Pancreas (tissue), 10 donors: ENCODE measurements around the gene AGBL4. TPM values are rescaled to one million over a fixed set of nuclear protein-coding genes. Genes with fewer than 3 reads are reported as not detected.

Source experiments
- ATAC-seq, 4 donors: fragments of 200-7000 bp; cut with Tn5 transposase; one replicate each; pipeline versions ENCODE4 v1.8.0 to v1.9.1; 2020; ENCODE audit warnings: mild to moderate bottlenecking in 4 of 4, moderate library complexity in 4 of 4
- DNase-seq, 6 donors: peaks; one replicate each; pipeline ENCODE4 v3.0.0-alpha.2; 2020
- FAIRE-seq: peaks from 2 replicates; lab custom pipeline; 2012; peaks lifted over from hg19 to GRCh38; lab: Jason Lieb, UNC
- H3K27ac ChIP-seq, 4 donors: fragments of 200-600 bp; sonication (generic); 1 replicate in 3 of 4; 2 replicates in 1 of 4; pipeline versions ENCODE4 v1.5.0 to v1.8.0; 2020
- H3K27me3 ChIP-seq, 4 donors: fragments of 200-600 bp; one replicate each; pipeline ENCODE4 v1.8.0; 2021
- H3K36me3 ChIP-seq, 3 donors: fragments of 200-600 bp; sonication (generic) in 1 of 3; one replicate each; pipeline versions ENCODE4 v1.5.0 to v1.8.0; 2020 to 2021
- H3K4me1 ChIP-seq, 3 donors: fragments of 200-600 bp; one replicate each; pipeline ENCODE4 v1.8.0; 2021
- H3K4me3 ChIP-seq, 4 donors: fragments of 200-600 bp; sonication (generic) in 2 of 4; one replicate each; pipeline versions ENCODE4 v1.5.0 to v1.8.0; 2020 to 2021
- H3K9me3 ChIP-seq, 4 donors: fragments of 200-600 bp; one replicate each; pipeline ENCODE4 v1.8.0; 2021
- CTCF ChIP-seq, 4 donors: fragments of 200-600 bp; sonication (generic) in 3 of 4; IDR thresholded peaks; one replicate each; pipeline versions ENCODE4 v1.5.0 to v1.8.0; 2021; ENCODE audit warnings: antibody characterized with exemption in 4 of 4
- WGBS, 2 donors: extraction: QIAGEN DNeasy Blood & Tissue Kit; methylation state at CpG; one replicate each; pipeline ENCODE4 v1.1.7; 2013; 5-methylcytosine and 5-hydroxymethylcytosine counted together
- intact Hi-C, 3 donors: fragments of 100-400 bp; cut with DNase I; formaldehyde crosslinking; loops; one replicate each; pipeline versions ENCODE4 v1.11.1 to v1.14.2; 2022
- polyA plus RNA-seq, 2 donors: library from polyadenylated mRNA; stranded (reverse); fragments of 200-250 nt; gene quantifications; one replicate each; pipeline ENCODE4 v1.2.3, GENCODE V29; 2013
- total RNA-seq, 6 donors: library from RNA; stranded (reverse); fragmentation: NEBNext Ultra II Directional in 4 of 6; extraction: Animal tissue kit (Norgen Biotek cat#: 25700) in 4 of 6; gene quantifications; one replicate each; pipeline versions ENCODE4 v1.2.1 to v1.2.4, GENCODE V29; 2021 to 2023
- donor health status: healthy with polysubstance abuse.
- donor health status: DM: no; HTN: no; CAD: no; lungs with moderate emphysema.
- donor health status: DM: no; HTN: no; CAD: no.
- donor health status: control.
- donor health status: control.
- donor health status: Bipolar disorder and iron deficiency.
- donor health status: DM: yes; HTN: yes; CAD: no.
- donor health status: DM: no; HTN: no; CAD: no.
- donor health status: DM: no; HTN: no; CAD: no.
- donor health status: DM: yes; HTN: yes; CAD: no.

AGBL4 gene
- total and polyA plus RNA-seq, 8 donors: 0.15 to 1.2 (median 0.59) TPM

GRCh38 chr1:48493970-48494769 lies 1529.6 kb downstream of the AGBL4 start:
- DNase-seq: no peak

GRCh38 chr1:48493041-48493440 lies 1530.7 kb downstream of the AGBL4 start:
- Histone ChIP-seq H3K9me3 (no peaks in the 10 kb centered on the region), H3K27me3 (no peaks in the 10 kb centered on the region), H3K36me3 (no peaks in the 10 kb centered on the region), H3K4me1 (no peaks in the 10 kb centered on the region), H3K27ac (no peak overlapping the region), H3K4me3 (no peak overlapping the region)
- FAIRE-seq: no peak
- 61 to 65% methylated on average over 5 of the region's 5 CpGs for WGBS, 2 donors
- no peak for DNase-seq
- ATAC-seq: no peak
- TF ChIP-seq CTCF (IDR thresholded peaks at IDR 0.05): no peak
- intact Hi-C loops: no loop called here

More at GRCh38 chr1:48493970-48494769, 1529.6 kb downstream of the AGBL4 start:
- H3K4me3 ChIP-seq: no peak overlapping the region
- no peak for FAIRE-seq
- WGBS, 2 donors: 67 to 70% methylated on average over 5 of the region's 5 CpGs
- no peaks in the 10 kb centered on the region for H3K27me3 ChIP-seq
- H3K27ac ChIP-seq: no peak overlapping the region
- peak in 3 of 4 donors; percentile 42 to 55 (median 43) for ATAC-seq
- H3K36me3 ChIP-seq: no peaks in the 10 kb centered on the region
- intact Hi-C loops: no loop called here
- TF ChIP-seq CTCF (IDR thresholded peaks at IDR 0.05): no peak
- no peaks in the 10 kb centered on the region for H3K4me1 ChIP-seq
- no peaks in the 10 kb centered on the region for H3K9me3 ChIP-seq

GRCh38 chr1:48492392-48492791 lies 1531.4 kb downstream of the AGBL4 start:
- DNase-seq (peak in 1 of 6 donors; percentile 36), ATAC-seq (peak in 3 of 4 donors; percentile 14 to 67 (median 58))

GRCh38 chr1:48488721-48489120 lies 1535.0 kb downstream of the AGBL4 start:
- Histone ChIP-seq H3K4me1 (no peaks in the 10 kb centered on the region), H3K27ac (no peak overlapping the region), H3K9me3 (no peaks in the 10 kb centered on the region), H3K36me3 (no peaks in the 10 kb centered on the region), H3K27me3 (no peaks in the 10 kb centered on the region), H3K4me3 (no peak overlapping the region)
- FAIRE-seq: no peak
- intact Hi-C loops: no loop called here
- WGBS, 2 donors: 57 to 74% methylated on average over 2 of the region's 2 CpGs
- no peak for ATAC-seq
- no peak for DNase-seq
- no peak for TF ChIP-seq CTCF (IDR thresholded peaks at IDR 0.05)

More at GRCh38 chr1:48492392-48492791, 1531.4 kb downstream of the AGBL4 start:
- no peaks in the 10 kb centered on the region for H3K9me3 ChIP-seq
- H3K4me1 ChIP-seq: no peaks in the 10 kb centered on the region
- H3K27ac ChIP-seq: no peak overlapping the region
- FAIRE-seq: no peak
- H3K36me3 ChIP-seq: no peaks in the 10 kb centered on the region
- no peak for TF ChIP-seq CTCF (IDR thresholded peaks at IDR 0.05)
- no peaks in the 10 kb centered on the region for H3K27me3 ChIP-seq
- H3K4me3 ChIP-seq: no peak overlapping the region
- intact Hi-C loops: no loop called here

Other genes with a start within 250 kb of the AGBL4 start
- 1 to 10 TPM in 4 of 6 donors, under 1 TPM in 2; 0.60 to 2.8 (median 1.3) TPM for gene ELAVL4, start 85.0 kb upstream of the AGBL4 start, total RNA-seq
- 10 to 100 TPM in 1 of 2 donors, 1 to 10 TPM in 1; 1.4 to 10.3 TPM for gene ELAVL4, start 85.0 kb upstream of the AGBL4 start, polyA plus RNA-seq